H1 (cell line): ENCODE data around the gene CRNKL1. TPM values are rescaled to one million over a fixed set of nuclear protein-coding genes. Genes with fewer than 3 reads are reported as not detected.

Experiments
- CBX5 ChIP-seq: fragments of 300-800, 300-1000 bp; sonication (generic); IDR thresholded peaks from 2 replicates; pipeline ENCODE4 v1.7.1; 2016; ENCODE audit warnings: antibody characterized with exemption, low read length, low read depth
- EZH2 ChIP-seq: fragments of 200-600 bp; sonication (generic); IDR thresholded peaks from 2 replicates; pipeline ENCODE4 v1.7.1; 2012; ENCODE audit warnings: low read depth, mild to moderate bottlenecking, moderate library complexity, low read length, inconsistent platforms; ENCODE audit not compliant: severe bottlenecking
- KDM1A ChIP-seq: fragments of 200-600, 300-600 bp; sonication (generic); IDR thresholded peaks from 2 replicates; pipeline ENCODE4 v1.7.1; 2016; ENCODE audit warnings: mild to moderate bottlenecking, low read length, borderline replicate concordance
- polyA plus RNA-seq, 7 experiments: library from polyadenylated mRNA; depleted of rRNA in 3 of 7; stranded (reverse) in 5 of 7; unstranded in 2 of 7; fragments of >200 nt in 5 of 7; fragments of 200-250 nt in 2 of 7; gene quantifications; 1 replicate in 5 of 7; 2 replicates in 1 of 7; 4 replicates in 1 of 7; pipeline versions ENCODE4 v1.2.1 to v1.2.3, GENCODE V29; 2011 to 2013; ENCODE audit warnings: missing spikeins in 2 of 7, mixed read lengths in 2 of 7
- total RNA-seq: library from RNA; stranded (reverse); fragmentation: NEBNext Ultra II Directional; extraction: Animal tissue kit (Norgen Biotek cat#: 25700); gene quantifications from 2 replicates; pipeline ENCODE4 v1.2.1, GENCODE V29; 2021
- TF ChIP-seq, protein P1 (sequence below): IDR thresholded peaks from 2 replicates; pipeline ENCODE4 v1.6.1; 2012; ENCODE audit warnings: low read length, inconsistent platforms

CRNKL1 gene
- total and polyA plus RNA-seq, 2 of the 8 experiments (the other 6 are each of a cell fraction or from before 2014, with no cell fraction given) = 4.0 to 26.5 TPM

DNA sequence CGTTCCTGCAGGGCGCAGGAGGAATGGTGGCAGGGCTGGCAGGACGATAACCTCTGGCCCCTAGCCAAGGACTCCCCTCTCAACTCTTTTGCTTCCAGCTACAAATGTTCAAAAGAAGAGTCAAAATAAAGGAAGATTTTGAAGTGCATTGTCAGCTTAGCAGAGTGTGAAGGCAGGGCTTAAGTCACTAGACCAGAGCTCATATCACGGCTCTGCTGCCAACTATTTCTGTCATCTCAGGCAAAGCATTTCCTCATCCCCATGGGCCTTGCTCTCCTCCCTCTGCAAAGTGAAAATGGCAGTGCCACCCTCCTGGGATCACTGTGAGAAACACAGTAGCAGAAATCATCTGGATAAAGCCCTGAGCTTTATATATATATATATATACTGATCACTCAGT is 36.8 kb upstream of the CRNKL1 start (continued):
- TF ChIP-seq, protein P1, sequence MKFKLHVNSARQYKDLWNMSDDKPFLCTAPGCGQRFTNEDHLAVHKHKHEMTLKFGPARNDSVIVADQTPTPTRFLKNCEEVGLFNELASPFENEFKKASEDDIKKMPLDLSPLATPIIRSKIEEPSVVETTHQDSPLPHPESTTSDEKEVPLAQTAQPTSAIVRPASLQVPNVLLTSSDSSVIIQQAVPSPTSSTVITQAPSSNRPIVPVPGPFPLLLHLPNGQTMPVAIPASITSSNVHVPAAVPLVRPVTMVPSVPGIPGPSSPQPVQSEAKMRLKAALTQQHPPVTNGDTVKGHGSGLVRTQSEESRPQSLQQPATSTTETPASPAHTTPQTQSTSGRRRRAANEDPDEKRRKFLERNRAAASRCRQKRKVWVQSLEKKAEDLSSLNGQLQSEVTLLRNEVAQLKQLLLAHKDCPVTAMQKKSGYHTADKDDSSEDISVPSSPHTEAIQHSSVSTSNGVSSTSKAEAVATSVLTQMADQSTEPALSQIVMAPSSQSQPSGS = no peak
- TF ChIP-seq EZH2 (no peak), CBX5 (no peak), KDM1A (no peak)
